Measurements from ENCODE around the gene PLXNA4.

Gene PLXNA4

DNA sequence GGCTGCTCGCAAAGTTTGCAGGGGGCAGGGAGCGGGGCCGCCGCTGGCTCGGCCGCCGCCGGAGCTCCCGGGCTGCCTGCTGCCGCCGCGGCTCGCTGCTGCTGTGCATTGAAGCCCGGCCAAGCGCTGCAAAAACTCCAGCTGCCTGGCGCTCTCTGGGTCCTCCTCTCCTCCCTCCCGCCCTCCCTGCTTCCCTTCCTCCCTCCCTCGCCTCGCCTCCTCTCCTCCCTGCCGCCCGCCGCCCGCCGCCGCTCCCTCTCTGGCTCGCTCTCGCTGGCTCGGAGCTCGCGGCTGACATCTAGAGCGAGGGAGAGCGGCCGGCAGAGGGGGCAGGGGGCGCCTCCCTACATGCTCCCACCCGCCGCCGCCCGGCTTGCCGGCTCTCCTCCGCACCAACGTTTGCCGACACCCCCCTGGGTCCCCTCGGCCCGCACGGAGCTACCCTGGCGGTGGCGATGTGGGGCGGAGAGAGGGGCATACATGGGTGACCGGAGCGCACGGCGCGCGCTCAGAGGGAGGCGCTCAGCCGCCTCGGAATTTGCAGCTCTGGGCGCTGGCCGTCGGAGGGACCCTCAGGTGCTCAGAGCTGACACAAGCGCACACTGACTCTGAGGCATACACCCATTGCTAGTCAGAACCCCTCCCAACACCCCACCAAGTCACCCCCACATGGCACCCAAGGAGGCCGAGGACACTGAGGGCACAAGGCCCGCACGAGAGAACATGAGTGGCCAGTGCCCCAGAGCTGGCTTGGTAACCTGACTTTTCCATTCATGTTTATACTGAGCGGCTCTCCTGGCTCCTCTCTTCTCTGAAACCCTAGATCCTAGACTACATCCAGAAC is 1.2 kb upstream of the PLXNA4 start:
- Histone ChIP-seq H3K4me2 (ENCODE audit: low read length) (no peak overlapping the region), H3K9me3 (ENCODE audit: control insufficient read depth, insufficient read depth, low read length) (no peaks in the 10 kb centered on the region), H3K4me3 (ENCODE audit: low read length) (no peak overlapping the region), H3K79me2 (ENCODE audit: control insufficient read depth, low read length) (no peaks in the 10 kb centered on the region), H3F3A (ENCODE audit: control insufficient read depth, insufficient read depth) (no peaks in the 10 kb centered on the region), H3K27me3 (ENCODE audit: control insufficient read depth, low read length) (peaks cover 11% of the 10 kb centered on the region; the same call in 1 of the 2 replicates), H4K20me1 (ENCODE audit: control insufficient read depth, insufficient read depth, low read depth, low read length) (no peaks in the 10 kb centered on the region), H3K9me2 (replicated peaks; ENCODE audit: control insufficient read depth, low read length) (no peaks in the 10 kb centered on the region), H3K36me3 (ENCODE audit: control insufficient read depth, low read length) (no peaks in the 10 kb centered on the region), H3K4me1 (ENCODE audit: control insufficient read depth, low read length) (no peaks in the 10 kb centered on the region), H3K27ac (ENCODE audit: low read depth, low read length) (no peak overlapping the region)
- TF ChIP-seq, protein P1, sequence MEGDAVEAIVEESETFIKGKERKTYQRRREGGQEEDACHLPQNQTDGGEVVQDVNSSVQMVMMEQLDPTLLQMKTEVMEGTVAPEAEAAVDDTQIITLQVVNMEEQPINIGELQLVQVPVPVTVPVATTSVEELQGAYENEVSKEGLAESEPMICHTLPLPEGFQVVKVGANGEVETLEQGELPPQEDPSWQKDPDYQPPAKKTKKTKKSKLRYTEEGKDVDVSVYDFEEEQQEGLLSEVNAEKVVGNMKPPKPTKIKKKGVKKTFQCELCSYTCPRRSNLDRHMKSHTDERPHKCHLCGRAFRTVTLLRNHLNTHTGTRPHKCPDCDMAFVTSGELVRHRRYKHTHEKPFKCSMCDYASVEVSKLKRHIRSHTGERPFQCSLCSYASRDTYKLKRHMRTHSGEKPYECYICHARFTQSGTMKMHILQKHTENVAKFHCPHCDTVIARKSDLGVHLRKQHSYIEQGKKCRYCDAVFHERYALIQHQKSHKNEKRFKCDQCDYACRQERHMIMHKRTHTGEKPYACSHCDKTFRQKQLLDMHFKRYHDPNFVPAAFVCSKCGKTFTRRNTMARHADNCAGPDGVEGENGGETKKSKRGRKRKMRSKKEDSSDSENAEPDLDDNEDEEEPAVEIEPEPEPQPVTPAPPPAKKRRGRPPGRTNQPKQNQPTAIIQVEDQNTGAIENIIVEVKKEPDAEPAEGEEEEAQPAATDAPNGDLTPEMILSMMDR (IDR thresholded peaks at IDR 0.05; ENCODE audit: low read depth, low read length, poor library complexity, severe bottlenecking): no peak
- no peak for TF ChIP-seq EZH2phosphoT487 (IDR thresholded peaks at IDR 0.05; ENCODE audit: borderline replicate concordance, low read length)

DNA sequence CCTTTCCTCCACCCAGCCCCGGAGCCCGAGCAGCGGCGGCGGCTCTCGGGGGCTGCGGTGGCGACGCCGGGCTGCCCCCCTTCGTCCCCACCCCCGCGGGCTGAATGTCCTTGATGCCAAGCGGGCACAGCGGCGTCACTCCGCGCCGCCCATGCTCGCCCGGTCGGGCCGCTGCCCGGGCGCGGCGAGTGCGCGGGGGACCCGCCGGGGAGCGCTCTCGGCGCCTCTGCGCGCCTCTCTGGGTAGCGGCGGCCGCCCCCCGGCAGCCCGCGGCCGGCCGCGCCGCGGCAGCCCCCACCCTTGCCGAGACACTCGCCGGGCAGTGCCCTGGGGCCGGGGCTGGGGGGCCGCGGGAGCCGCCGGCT is 433 bp upstream of the PLXNA4 start:
- no peaks in the 10 kb centered on the region for H3K9me3 ChIP-seq (ENCODE audit: control insufficient read depth, insufficient read depth, low read length)
- TF ChIP-seq, protein P1 (IDR thresholded peaks at IDR 0.05; ENCODE audit: low read depth, low read length, poor library complexity, severe bottlenecking): no peak
- TF ChIP-seq EZH2phosphoT487 (IDR thresholded peaks at IDR 0.05; ENCODE audit: borderline replicate concordance, low read length): no peak
- no peaks in the 10 kb centered on the region for H3K36me3 ChIP-seq (ENCODE audit: control insufficient read depth, low read length)
- H3K4me2 ChIP-seq (ENCODE audit: low read length): no peak overlapping the region
- H3K27me3 ChIP-seq (ENCODE audit: control insufficient read depth, low read length): peaks cover 11% of the 10 kb centered on the region; the same call in 1 of the 2 replicates
- no peaks in the 10 kb centered on the region for H4K20me1 ChIP-seq (ENCODE audit: control insufficient read depth, insufficient read depth, low read depth, low read length)
- H3F3A ChIP-seq (ENCODE audit: control insufficient read depth, insufficient read depth): no peaks in the 10 kb centered on the region
- no peak overlapping the region for H3K27ac ChIP-seq (ENCODE audit: low read depth, low read length)
- no peak overlapping the region for H3K4me3 ChIP-seq (ENCODE audit: low read length)
- no peaks in the 10 kb centered on the region for H3K4me1 ChIP-seq (ENCODE audit: control insufficient read depth, low read length)
- no peaks in the 10 kb centered on the region for H3K9me2 ChIP-seq (replicated peaks; ENCODE audit: control insufficient read depth, low read length)
- no peaks in the 10 kb centered on the region for H3K79me2 ChIP-seq (ENCODE audit: control insufficient read depth, low read length)

DNA sequence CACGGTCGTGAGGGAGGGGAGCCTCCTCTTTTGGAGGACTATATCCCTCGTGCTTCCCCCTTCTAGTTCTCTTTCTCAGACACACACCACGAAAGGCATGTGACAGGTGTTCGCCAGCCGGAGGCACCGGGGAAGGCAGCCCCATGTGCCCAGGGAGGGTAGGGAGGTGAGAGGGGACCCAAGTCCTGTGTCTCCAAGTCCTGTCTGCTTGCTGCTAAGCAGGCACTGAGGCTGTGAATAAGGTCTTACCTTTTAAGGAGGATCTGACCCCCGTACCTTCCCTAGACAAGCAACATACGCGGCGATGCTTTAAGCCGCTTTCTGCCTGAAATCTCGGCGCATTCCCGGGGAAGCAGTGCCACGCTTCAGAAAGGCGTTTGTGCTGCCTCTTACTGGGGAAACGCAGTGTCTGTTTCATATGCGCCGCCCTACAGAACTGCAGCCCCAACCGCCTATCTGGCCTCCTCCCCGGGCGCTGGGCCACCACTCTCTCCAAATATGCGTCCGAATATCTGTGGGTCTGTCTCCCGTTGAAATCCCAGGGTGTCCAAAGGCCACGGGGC is 770 bp downstream of the PLXNA4 start:
- H3K9me3 ChIP-seq (ENCODE audit: control insufficient read depth, insufficient read depth, low read length): no peaks in the 10 kb centered on the region
- H3K27me3 ChIP-seq (ENCODE audit: control insufficient read depth, low read length): peaks cover 11% of the 10 kb centered on the region; the same call in 1 of the 2 replicates
- H3K4me3 ChIP-seq (ENCODE audit: low read length): no peak overlapping the region

More for the DNA sequence above, 770 bp downstream of the PLXNA4 start:
- Histone ChIP-seq H3K36me3 (ENCODE audit: control insufficient read depth, low read length) (no peaks in the 10 kb centered on the region), H3F3A (ENCODE audit: control insufficient read depth, insufficient read depth) (no peaks in the 10 kb centered on the region), H3K4me2 (ENCODE audit: low read length) (no peak overlapping the region), H3K9me2 (replicated peaks; ENCODE audit: control insufficient read depth, low read length) (no peaks in the 10 kb centered on the region), H3K4me1 (ENCODE audit: control insufficient read depth, low read length) (no peaks in the 10 kb centered on the region), H3K27ac (ENCODE audit: low read depth, low read length) (no peak overlapping the region), H4K20me1 (ENCODE audit: control insufficient read depth, insufficient read depth, low read depth, low read length) (no peaks in the 10 kb centered on the region), H3K79me2 (ENCODE audit: control insufficient read depth, low read length) (no peaks in the 10 kb centered on the region)
- TF ChIP-seq EZH2phosphoT487 (IDR thresholded peaks at IDR 0.05; ENCODE audit: borderline replicate concordance, low read length): no peak
- TF ChIP-seq, protein P1 (IDR thresholded peaks at IDR 0.05; ENCODE audit: low read depth, low read length, poor library complexity, severe bottlenecking): no peak

All from DOHH2 (cell line).